Measurements from ENCODE around the gene DNAH8. TPM values are rescaled to one million over a fixed set of nuclear protein-coding genes. Genes with fewer than 3 reads are reported as not detected.

The DNAH8 gene
- total RNA-seq, 1 donor from 2014 or later: 0.05 TPM

DNA sequence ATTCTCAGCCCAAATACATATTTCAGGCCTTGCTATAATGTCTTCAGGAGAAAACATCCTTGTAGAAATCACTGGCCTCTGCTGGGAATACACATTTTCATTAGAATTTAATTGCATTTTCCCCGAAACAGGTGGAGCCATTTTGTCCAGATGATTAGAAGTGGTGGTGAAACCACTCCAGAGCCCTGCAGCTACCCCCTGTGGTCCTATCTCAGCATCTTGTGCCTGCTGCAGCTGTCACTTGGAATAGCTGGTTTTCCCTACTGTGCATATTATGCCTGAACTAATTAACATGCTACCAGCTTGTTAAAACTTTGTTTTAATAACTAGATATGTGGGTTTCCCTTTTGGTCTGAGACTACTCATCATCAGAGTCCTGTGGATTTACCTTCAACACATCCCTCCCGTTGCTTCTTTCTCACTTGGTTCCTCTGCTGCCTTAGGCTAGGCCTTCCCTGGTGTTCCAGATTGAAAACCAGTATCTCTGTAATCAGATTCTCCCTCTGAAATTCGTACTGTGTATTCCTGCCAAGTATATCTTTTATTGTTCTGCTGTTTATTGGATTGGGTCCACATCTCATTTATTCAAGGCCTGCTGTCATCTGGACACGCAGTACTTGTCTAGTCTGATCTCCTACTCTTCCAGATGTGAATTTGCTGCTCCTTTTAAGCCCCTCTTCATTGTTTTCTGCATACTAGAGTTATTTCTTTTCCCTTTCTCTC lies 15.2 kb downstream of the DNAH8 start:
- peaks cover 4% of the 10 kb centered on the region for H3K9me3 Mint-ChIP-seq (ENCODE audit: low read depth)
- no peak overlapping the region for H3K27ac Mint-ChIP-seq (ENCODE audit: unreplicated experiment)
- TF ChIP-seq, protein P1, sequence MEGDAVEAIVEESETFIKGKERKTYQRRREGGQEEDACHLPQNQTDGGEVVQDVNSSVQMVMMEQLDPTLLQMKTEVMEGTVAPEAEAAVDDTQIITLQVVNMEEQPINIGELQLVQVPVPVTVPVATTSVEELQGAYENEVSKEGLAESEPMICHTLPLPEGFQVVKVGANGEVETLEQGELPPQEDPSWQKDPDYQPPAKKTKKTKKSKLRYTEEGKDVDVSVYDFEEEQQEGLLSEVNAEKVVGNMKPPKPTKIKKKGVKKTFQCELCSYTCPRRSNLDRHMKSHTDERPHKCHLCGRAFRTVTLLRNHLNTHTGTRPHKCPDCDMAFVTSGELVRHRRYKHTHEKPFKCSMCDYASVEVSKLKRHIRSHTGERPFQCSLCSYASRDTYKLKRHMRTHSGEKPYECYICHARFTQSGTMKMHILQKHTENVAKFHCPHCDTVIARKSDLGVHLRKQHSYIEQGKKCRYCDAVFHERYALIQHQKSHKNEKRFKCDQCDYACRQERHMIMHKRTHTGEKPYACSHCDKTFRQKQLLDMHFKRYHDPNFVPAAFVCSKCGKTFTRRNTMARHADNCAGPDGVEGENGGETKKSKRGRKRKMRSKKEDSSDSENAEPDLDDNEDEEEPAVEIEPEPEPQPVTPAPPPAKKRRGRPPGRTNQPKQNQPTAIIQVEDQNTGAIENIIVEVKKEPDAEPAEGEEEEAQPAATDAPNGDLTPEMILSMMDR (IDR thresholded peaks at IDR 0.05): no peak
- no peaks in the 10 kb centered on the region for H3K4me1 Mint-ChIP-seq (ENCODE audit: low read depth)
- no peak overlapping the region for H3K4me3 Mint-ChIP-seq (ENCODE audit: unreplicated experiment)
- H3K36me3 Mint-ChIP-seq (ENCODE audit: low read depth): peaks cover under 1% of the 10 kb centered on the region
- H3K27me3 Mint-ChIP-seq (ENCODE audit: low read depth): peaks cover 2% of the 10 kb centered on the region
- DNase-seq (ENCODE audit: low spot score): no peak

DNA sequence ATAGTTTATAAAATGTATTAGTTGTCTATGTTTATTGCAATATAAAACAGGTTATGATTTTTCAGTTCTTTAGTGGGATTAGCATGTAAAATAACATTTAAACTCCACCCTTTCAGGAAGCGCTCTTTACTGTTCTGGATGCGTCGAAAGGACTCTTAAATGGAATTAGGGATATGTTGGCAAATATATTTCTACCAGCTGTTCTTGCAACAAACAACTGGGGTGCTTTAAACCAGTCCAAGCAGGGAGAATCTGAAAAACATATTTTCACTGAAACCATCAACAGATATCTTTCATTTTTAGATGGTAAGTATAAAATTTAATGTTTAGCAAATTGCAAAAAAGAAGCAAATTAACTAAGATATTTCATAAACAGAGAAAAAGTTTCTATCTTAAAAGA lies 21.8 kb downstream of the DNAH8 start:
- Mint-ChIP-seq H3K27ac (ENCODE audit: unreplicated experiment) (no peak overlapping the region), H3K4me3 (ENCODE audit: unreplicated experiment) (no peak overlapping the region), H3K36me3 (ENCODE audit: low read depth) (peaks cover 3% of the 10 kb centered on the region), H3K27me3 (ENCODE audit: low read depth) (peaks cover 31% of the 10 kb centered on the region), H3K9me3 (ENCODE audit: low read depth) (peaks cover 9% of the 10 kb centered on the region), H3K4me1 (ENCODE audit: low read depth) (no peaks in the 10 kb centered on the region)
- no peak for DNase-seq (ENCODE audit: low spot score)
- TF ChIP-seq, protein P1 (IDR thresholded peaks at IDR 0.05): no peak

DNA sequence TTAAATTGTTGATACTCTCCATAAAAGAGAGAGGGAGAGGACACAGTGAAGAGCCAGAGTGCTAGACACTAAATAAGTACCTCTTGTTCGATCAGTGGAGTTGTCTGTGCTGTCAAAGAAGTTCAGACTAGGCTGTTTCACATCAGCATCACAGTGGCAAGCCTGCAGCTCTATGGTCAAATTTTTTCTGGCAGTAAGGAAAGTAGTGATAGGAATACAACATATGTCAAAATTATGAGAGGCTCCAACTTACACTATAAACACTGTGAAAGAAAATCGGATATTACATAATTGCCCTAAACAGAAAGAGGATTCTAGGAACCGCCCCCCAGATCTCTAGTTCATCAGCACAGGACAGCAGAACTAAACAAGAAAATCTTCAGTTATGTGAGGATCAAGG lies 23.1 kb downstream of the DNAH8 start:
- no peak for DNase-seq (ENCODE audit: low spot score)
- Mint-ChIP-seq H3K9me3 (ENCODE audit: low read depth) (peaks cover 9% of the 10 kb centered on the region), H3K36me3 (ENCODE audit: low read depth) (peaks cover 3% of the 10 kb centered on the region), H3K4me1 (ENCODE audit: low read depth) (no peaks in the 10 kb centered on the region), H3K27me3 (ENCODE audit: low read depth) (peaks cover 37% of the 10 kb centered on the region), H3K27ac (ENCODE audit: unreplicated experiment) (no peak overlapping the region), H3K4me3 (ENCODE audit: unreplicated experiment) (no peak overlapping the region)
- TF ChIP-seq, protein P1 (IDR thresholded peaks at IDR 0.05): no peak

DNA sequence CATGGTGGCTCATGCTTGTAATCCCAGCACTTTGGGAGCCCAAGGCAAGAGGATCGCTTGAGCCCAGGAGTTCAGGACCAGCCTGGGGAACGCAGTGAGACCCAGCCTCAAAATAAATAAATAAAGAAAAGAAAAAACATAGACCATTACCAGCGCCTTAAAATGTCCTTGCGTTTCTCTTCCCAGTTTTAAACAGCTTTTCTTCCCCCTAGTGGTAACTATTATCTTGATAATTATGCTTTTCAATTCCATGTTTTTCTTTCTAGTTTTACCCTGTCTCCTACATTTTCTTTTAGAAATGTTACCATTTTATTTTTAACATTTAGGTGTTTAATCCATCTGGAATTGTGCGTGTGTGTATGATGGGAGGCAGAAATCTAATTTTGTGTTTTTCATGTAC lies 24.4 kb downstream of the DNAH8 start:
- H3K9me3 Mint-ChIP-seq (ENCODE audit: low read depth): peaks cover 9% of the 10 kb centered on the region
- TF ChIP-seq, protein P1 (IDR thresholded peaks at IDR 0.05): peak; percentile 79
- no peak overlapping the region for H3K27ac Mint-ChIP-seq (ENCODE audit: unreplicated experiment)
- H3K4me3 Mint-ChIP-seq (ENCODE audit: unreplicated experiment): no peak overlapping the region
- no peaks in the 10 kb centered on the region for H3K4me1 Mint-ChIP-seq (ENCODE audit: low read depth)
- peaks cover 3% of the 10 kb centered on the region for H3K36me3 Mint-ChIP-seq (ENCODE audit: low read depth)
- peaks cover 43% of the 10 kb centered on the region for H3K27me3 Mint-ChIP-seq (ENCODE audit: low read depth)
- no peak for DNase-seq (ENCODE audit: low spot score)

DNA sequence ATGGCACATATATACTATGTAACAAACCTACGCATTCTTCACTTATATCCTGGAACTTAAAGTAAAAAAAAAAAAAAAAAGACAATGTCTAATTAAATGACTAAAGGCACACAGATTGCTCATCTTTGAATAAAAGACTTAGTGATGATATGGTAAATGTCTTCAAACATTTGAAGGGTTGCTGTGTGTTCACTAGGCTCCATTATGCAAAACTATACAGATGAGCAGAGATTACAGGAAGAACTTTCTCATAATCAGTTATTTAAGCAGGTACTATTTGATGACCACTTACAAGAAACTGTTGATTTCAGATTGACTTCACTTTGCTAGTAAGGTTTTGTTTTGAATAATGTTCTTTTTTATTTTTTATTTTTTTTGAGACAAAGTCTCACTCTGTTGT lies 34.4 kb downstream of the DNAH8 start:
- H3K9me3 Mint-ChIP-seq (ENCODE audit: low read depth): no peaks in the 10 kb centered on the region
- no peak for DNase-seq (ENCODE audit: low spot score)
- no peaks in the 10 kb centered on the region for H3K4me1 Mint-ChIP-seq (ENCODE audit: low read depth)
- no peak overlapping the region for H3K4me3 Mint-ChIP-seq (ENCODE audit: unreplicated experiment)
- TF ChIP-seq, protein P1 (IDR thresholded peaks at IDR 0.05): no peak
- no peaks in the 10 kb centered on the region for H3K36me3 Mint-ChIP-seq (ENCODE audit: low read depth)
- H3K27ac Mint-ChIP-seq (ENCODE audit: unreplicated experiment): no peak overlapping the region
- peaks cover 11% of the 10 kb centered on the region for H3K27me3 Mint-ChIP-seq (ENCODE audit: low read depth)

All from chondrocyte (in vitro differentiated cells).